Neural cell (in vitro differentiated cells): ENCODE results near the gene UQCC2. TPM values are rescaled to one million over a fixed set of nuclear protein-coding genes. Genes with fewer than 3 reads are reported as not detected.

Experiments used
- H2AFZ ChIP-seq: fragments of 200-600, 300-800 bp; sonication (generic), shearing (Covaris generic); 2 replicates; pipeline ENCODE4 v1.6.0; 2014; ENCODE audit warnings: low read depth, mild to moderate bottlenecking, antibody characterized with exemption, low read length, moderate library complexity
- H3F3A ChIP-seq: fragments of 200-600 bp; shearing (Covaris generic); 2 replicates; pipeline ENCODE4 v1.6.1; 2016; ENCODE audit warnings: mild to moderate bottlenecking, moderate library complexity, mixed read lengths, antibody characterized with exemption, low read length; ENCODE audit not compliant: insufficient read depth, poor library complexity, severe bottlenecking
- H3K27ac ChIP-seq: fragments of 200-600, 300-800 bp; sonication (generic), shearing (Covaris generic); 2 replicates; pipeline ENCODE4 v1.5.1; 2014; ENCODE audit warnings: mild to moderate bottlenecking, low read length, moderate library complexity
- H3K27me3 ChIP-seq: fragments of 300-800, 200-600 bp; sonication (generic), shearing (Covaris generic); 2 replicates; pipeline ENCODE4 v1.6.0; 2014; ENCODE audit warnings: mild to moderate bottlenecking, low read depth, low read length, moderate library complexity; ENCODE audit not compliant: insufficient read depth
- H3K36me3 ChIP-seq: fragments of 300-800, 200-600 bp; sonication (generic), shearing (Covaris generic); 2 replicates; pipeline ENCODE4 v1.5.1; 2014; ENCODE audit warnings: mild to moderate bottlenecking, antibody characterized with exemption, low read length, moderate library complexity; ENCODE audit not compliant: insufficient read depth
- H3K4me2 ChIP-seq: fragments of 300-800, 200-600 bp; sonication (generic), shearing (Covaris generic); 2 replicates; pipeline ENCODE4 v1.6.0; 2014; ENCODE audit warnings: mild to moderate bottlenecking, low read length
- H3K4me3 ChIP-seq: fragments of 300-800, 200-600 bp; sonication (generic), shearing (Covaris generic); 2 replicates; pipeline ENCODE4 v1.5.1; 2014; ENCODE audit warnings: mild to moderate bottlenecking, low read length, moderate library complexity
- H3K79me2 ChIP-seq: fragments of 200-600 bp; shearing (Covaris generic); replicated peaks from 2 replicates; pipeline ENCODE4 v1.6.0; 2014; ENCODE audit warnings: mild to moderate bottlenecking, low read length, moderate library complexity; ENCODE audit not compliant: insufficient read depth
- H3K9ac ChIP-seq: fragments of 300-800, 200-600 bp; sonication (generic), shearing (Covaris generic); 2 replicates; pipeline ENCODE4 v1.6.1; 2016; ENCODE audit warnings: mild to moderate bottlenecking, low read length, mixed read lengths
- H3K9me2 ChIP-seq: fragments of 200-600 bp; shearing (Covaris generic); 2 replicates; pipeline ENCODE4 v1.6.1; 2016; ENCODE audit warnings: mild to moderate bottlenecking, low read length, mixed read lengths; ENCODE audit not compliant: insufficient read depth
- H3K9me3 ChIP-seq: fragments of 200-600, 300-800 bp; sonication (generic), shearing (Covaris generic); 2 replicates; pipeline ENCODE4 v1.6.1; 2016; ENCODE audit warnings: mild to moderate bottlenecking, mixed run types, low read length, moderate library complexity, mixed read lengths
- H4K20me1 ChIP-seq: fragments of 200-600 bp; shearing (Covaris generic); 2 replicates; pipeline ENCODE4 v1.6.1; 2016; ENCODE audit warnings: mild to moderate bottlenecking, mixed run types; ENCODE audit not compliant: insufficient read depth
- EP300 ChIP-seq: fragments of 450-650 bp; conservative IDR thresholded peaks from 2 replicates; pipeline ENCODE4 v1.6.1; 2014; ENCODE audit warnings: antibody characterized with exemption, mild to moderate bottlenecking, moderate library complexity; ENCODE audit not compliant: poor library complexity, severe bottlenecking
- EZH2 ChIP-seq: fragments of 200-600, 300-800 bp; shearing (Covaris generic), sonication (generic); IDR thresholded peaks from 2 replicates; pipeline ENCODE4 v1.6.1; 2014; ENCODE audit warnings: antibody characterized with exemption, low read length, borderline replicate concordance, mild to moderate bottlenecking; ENCODE audit not compliant: insufficient read depth, poor library complexity, severe bottlenecking
- MXI1 ChIP-seq: fragments of 450-650 bp; conservative IDR thresholded peaks from 2 replicates; pipeline ENCODE4 v1.6.1; 2014; ENCODE audit warnings: antibody characterized with exemption, mild to moderate bottlenecking; ENCODE audit not compliant: poor library complexity, severe bottlenecking
- POLR2AphosphoS5 ChIP-seq: IDR thresholded peaks from 2 replicates; pipeline ENCODE4 v1.6.1; 2012
- RAD21 ChIP-seq: fragments of 450-650 bp; conservative IDR thresholded peaks from 2 replicates; pipeline ENCODE4 v1.6.1; 2014; ENCODE audit warnings: antibody characterized with exemption, mild to moderate bottlenecking, moderate library complexity
- SMC3 ChIP-seq: fragments of 450-650 bp; conservative IDR thresholded peaks from 2 replicates; pipeline ENCODE4 v1.6.1; 2014; ENCODE audit warnings: antibody characterized with exemption, mild to moderate bottlenecking, moderate library complexity; ENCODE audit not compliant: poor library complexity
- TAF1 ChIP-seq: IDR thresholded peaks from 2 replicates; pipeline ENCODE4 v1.6.1; 2012; ENCODE audit warnings: low read depth
- polyA plus RNA-seq: library from polyadenylated mRNA; depleted of rRNA; stranded (reverse); fragments of >200 nt; gene quantifications from 2 replicates; pipeline ENCODE4 v1.2.3, GENCODE V29; 2014
- TF ChIP-seq, protein P1 (sequence below): IDR thresholded peaks from 2 replicates; pipeline ENCODE4 v1.6.1; 2012; ENCODE audit warnings: borderline replicate concordance
- TF ChIP-seq, protein P2 (sequence below): fragments of 450-650 bp; IDR thresholded peaks from 2 replicates; pipeline ENCODE4 v1.5.1; 2014; ENCODE audit warnings: antibody characterized with exemption, mild to moderate bottlenecking, moderate library complexity; ENCODE audit not compliant: poor library complexity, severe bottlenecking

UQCC2 gene
- polyA plus RNA-seq, 1 donor from 2014 or later, result 123 TPM

DNA sequence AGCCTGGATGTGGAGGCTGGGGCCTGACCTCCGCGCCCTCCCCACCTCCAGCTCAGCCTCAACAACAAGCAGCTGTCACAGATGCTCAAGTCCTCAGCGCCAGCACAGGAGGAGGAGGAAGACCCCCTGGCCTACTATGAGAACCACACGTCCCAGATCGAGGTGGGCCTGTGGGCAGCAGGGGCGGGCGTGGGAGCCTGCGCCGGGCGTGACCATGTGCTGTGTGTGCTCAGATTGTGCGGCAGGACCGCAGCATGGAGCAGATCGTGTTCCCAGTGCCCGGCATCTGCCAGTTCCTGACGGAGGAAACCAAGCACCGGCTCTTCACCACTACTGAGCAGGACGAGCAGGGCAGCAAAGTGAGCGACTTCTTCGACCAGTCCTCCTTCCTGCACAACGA, 23.5 kb downstream of the UQCC2 start:
- Histone ChIP-seq H3K4me3 (no peak overlapping the region), H3K79me2 (no peaks in the 10 kb centered on the region), H3K36me3 (no peaks in the 10 kb centered on the region), H3K9me3 (no peaks in the 10 kb centered on the region), H3K4me2 (no peak overlapping the region), H3K9me2 (no peaks in the 10 kb centered on the region), H4K20me1 (no peaks in the 10 kb centered on the region), H3F3A (no peaks in the 10 kb centered on the region), H2AFZ (no peak overlapping the region), H3K9ac (no peak overlapping the region), H3K27ac (no peak overlapping the region), H3K27me3 (no peaks in the 10 kb centered on the region)
- TF ChIP-seq POLR2AphosphoS5 (no peak), MXI1 (no peak), TAF1 (no peak), RAD21 (no peak), SMC3 (no peak), EP300 (no peak), EZH2 (no peak)
- TF ChIP-seq, protein P1, sequence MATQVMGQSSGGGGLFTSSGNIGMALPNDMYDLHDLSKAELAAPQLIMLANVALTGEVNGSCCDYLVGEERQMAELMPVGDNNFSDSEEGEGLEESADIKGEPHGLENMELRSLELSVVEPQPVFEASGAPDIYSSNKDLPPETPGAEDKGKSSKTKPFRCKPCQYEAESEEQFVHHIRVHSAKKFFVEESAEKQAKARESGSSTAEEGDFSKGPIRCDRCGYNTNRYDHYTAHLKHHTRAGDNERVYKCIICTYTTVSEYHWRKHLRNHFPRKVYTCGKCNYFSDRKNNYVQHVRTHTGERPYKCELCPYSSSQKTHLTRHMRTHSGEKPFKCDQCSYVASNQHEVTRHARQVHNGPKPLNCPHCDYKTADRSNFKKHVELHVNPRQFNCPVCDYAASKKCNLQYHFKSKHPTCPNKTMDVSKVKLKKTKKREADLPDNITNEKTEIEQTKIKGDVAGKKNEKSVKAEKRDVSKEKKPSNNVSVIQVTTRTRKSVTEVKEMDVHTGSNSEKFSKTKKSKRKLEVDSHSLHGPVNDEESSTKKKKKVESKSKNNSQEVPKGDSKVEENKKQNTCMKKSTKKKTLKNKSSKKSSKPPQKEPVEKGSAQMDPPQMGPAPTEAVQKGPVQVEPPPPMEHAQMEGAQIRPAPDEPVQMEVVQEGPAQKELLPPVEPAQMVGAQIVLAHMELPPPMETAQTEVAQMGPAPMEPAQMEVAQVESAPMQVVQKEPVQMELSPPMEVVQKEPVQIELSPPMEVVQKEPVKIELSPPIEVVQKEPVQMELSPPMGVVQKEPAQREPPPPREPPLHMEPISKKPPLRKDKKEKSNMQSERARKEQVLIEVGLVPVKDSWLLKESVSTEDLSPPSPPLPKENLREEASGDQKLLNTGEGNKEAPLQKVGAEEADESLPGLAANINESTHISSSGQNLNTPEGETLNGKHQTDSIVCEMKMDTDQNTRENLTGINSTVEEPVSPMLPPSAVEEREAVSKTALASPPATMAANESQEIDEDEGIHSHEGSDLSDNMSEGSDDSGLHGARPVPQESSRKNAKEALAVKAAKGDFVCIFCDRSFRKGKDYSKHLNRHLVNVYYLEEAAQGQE, result no peak
- TF ChIP-seq, protein P2, sequence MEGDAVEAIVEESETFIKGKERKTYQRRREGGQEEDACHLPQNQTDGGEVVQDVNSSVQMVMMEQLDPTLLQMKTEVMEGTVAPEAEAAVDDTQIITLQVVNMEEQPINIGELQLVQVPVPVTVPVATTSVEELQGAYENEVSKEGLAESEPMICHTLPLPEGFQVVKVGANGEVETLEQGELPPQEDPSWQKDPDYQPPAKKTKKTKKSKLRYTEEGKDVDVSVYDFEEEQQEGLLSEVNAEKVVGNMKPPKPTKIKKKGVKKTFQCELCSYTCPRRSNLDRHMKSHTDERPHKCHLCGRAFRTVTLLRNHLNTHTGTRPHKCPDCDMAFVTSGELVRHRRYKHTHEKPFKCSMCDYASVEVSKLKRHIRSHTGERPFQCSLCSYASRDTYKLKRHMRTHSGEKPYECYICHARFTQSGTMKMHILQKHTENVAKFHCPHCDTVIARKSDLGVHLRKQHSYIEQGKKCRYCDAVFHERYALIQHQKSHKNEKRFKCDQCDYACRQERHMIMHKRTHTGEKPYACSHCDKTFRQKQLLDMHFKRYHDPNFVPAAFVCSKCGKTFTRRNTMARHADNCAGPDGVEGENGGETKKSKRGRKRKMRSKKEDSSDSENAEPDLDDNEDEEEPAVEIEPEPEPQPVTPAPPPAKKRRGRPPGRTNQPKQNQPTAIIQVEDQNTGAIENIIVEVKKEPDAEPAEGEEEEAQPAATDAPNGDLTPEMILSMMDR, result no peak

DNA sequence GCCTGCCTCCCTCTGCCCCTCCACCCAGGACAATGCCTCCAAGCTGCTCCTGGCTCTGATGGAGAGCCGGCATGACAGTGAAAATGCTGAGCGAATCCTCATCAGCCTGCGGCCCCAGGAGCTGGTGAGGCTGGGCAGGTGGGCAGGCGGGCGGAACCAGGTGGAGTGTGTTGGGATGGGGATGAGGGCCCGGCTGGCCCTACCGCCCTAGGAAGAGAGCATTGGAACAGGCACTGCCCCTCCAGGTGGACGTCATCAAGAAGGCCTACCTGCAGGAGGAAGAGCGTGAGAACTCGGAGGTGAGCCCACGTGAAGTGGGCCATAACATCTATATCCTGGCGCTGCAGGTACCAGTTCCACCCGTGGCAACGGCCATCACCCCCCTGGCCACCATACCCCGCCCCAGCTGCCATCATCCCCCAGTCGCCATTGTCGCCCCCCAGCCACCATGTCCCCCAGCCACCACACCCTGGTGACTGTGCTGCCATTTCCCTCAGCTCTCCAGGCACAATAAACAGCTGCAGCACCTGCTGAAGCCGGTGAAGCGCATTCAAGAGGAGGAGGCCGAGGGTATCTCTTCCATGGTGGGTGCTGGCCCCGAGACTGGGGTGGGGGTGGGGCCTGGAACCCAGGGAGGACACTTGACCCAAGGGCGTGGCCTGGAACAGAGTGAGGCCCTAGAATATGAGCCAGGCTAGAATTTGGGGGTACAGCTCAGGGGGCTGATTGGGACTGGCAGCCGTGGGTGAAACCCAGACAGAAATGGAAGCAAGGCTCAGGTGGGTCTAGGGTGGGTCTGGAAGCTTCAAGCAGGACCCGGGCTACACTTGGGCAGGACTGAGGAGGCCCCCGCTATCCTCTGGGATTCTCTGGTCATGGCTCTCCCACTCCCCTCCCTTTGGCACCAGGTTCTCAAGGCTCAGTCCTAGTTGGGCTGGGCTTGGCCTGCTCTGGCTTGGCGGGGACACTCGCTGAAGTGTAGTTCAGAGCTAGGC, 24.2 kb downstream of the UQCC2 start:
- H3K4me2 ChIP-seq, result no peak overlapping the region
- no peak overlapping the region for H3K4me3 ChIP-seq
- H4K20me1 ChIP-seq, result no peaks in the 10 kb centered on the region
- H3F3A ChIP-seq, result no peaks in the 10 kb centered on the region
- H3K9ac ChIP-seq, result no peak overlapping the region
- TF ChIP-seq, protein P2, result no peak
- TF ChIP-seq EP300 (no peak), TAF1 (no peak), MXI1 (no peak), RAD21 (no peak), POLR2AphosphoS5 (no peak), SMC3 (no peak), EZH2 (no peak)
- TF ChIP-seq, protein P1, result no peak
- no peaks in the 10 kb centered on the region for H3K79me2 ChIP-seq
- no peaks in the 10 kb centered on the region for H3K9me3 ChIP-seq
- H3K36me3 ChIP-seq, result no peaks in the 10 kb centered on the region
- no peak overlapping the region for H3K27ac ChIP-seq
- H3K27me3 ChIP-seq, result no peaks in the 10 kb centered on the region
- H2AFZ ChIP-seq, result no peak overlapping the region
- H3K9me2 ChIP-seq, result no peaks in the 10 kb centered on the region
